Transverse colon (tissue), 4 donors: ENCODE data around the gene TGFB1I1.

Experiments
- CTCF ChIP-seq, 5 experiments: fragments of 200-600 bp in 3 of 5; fragments of 450-650 bp in 2 of 5; sonication (generic) in 3 of 5; IDR thresholded peaks; 1 replicate in 2 of 5; 2 replicates in 3 of 5; pipeline ENCODE4 v1.5.1; 2016 to 2017; ENCODE audit warnings: antibody characterized with exemption in 5 of 5, inconsistent platforms in 3 of 5, mild to moderate bottlenecking in 2 of 5, moderate library complexity in 1 of 5
- EP300 ChIP-seq: sonication (generic); formaldehyde crosslinking; IDR thresholded peaks from one replicate; pipeline ENCODE4 v1.6.1; 2017; ENCODE audit warnings: antibody characterized with exemption, low read depth
- POLR2A ChIP-seq: fragments of 450-650 bp; IDR thresholded peaks from one replicate; pipeline ENCODE4 v1.6.1; 2016; ENCODE audit warnings: antibody characterized with exemption, mild to moderate bottlenecking, moderate library complexity
- POLR2AphosphoS5 ChIP-seq, 3 donors: sonication (generic); formaldehyde crosslinking; IDR thresholded peaks; one replicate each; pipeline ENCODE4 v1.6.1; 2016; ENCODE audit warnings: antibody characterized with exemption in 3 of 3

GRCh38 chr16:31485571-31485970 lies 13.6 kb downstream of the TGFB1I1 start:
- TF ChIP-seq POLR2AphosphoS5 (IDR thresholded peaks at IDR 0.05) = no peak
- no peak for TF ChIP-seq CTCF (IDR thresholded peaks at IDR 0.05)
- no peak for TF ChIP-seq EP300
- TF ChIP-seq POLR2A = no peak
